Measurements from ENCODE around the gene GTF2H2C_2.
"Not testable (repeated sequence)": the region's sequence is repeated elsewhere in the genome, so short reads cannot be mapped to it uniquely, and the experiment has no call there.

Gene GTF2H2C_2

DNA sequence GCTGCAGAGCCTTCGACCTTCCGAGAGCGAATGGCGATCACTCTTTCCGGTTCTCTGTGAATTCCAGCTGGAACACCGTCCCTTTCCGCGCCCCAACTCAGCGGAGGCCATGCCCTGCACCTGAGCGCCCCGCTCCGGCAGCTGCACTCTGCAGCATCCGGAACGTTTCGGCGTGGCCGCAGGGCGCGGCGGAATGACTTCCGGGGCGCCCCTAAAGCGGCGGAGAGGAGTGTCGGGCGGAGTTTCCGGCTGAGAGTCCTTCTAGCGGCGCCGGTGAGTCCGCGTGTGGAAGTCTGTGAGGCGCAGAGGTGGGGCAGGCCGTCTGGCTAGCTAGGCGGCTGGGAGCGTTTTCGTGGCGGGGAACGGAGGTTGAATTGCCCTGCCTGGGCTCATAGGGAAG is at the start of gene GTF2H2C_2:
TSS of gene GTF2H2C_2 (plus strand) at position 252 of the 400 bp plus-strand sequence.
- FAIRE-seq: not testable (repeated sequence)

DNA sequence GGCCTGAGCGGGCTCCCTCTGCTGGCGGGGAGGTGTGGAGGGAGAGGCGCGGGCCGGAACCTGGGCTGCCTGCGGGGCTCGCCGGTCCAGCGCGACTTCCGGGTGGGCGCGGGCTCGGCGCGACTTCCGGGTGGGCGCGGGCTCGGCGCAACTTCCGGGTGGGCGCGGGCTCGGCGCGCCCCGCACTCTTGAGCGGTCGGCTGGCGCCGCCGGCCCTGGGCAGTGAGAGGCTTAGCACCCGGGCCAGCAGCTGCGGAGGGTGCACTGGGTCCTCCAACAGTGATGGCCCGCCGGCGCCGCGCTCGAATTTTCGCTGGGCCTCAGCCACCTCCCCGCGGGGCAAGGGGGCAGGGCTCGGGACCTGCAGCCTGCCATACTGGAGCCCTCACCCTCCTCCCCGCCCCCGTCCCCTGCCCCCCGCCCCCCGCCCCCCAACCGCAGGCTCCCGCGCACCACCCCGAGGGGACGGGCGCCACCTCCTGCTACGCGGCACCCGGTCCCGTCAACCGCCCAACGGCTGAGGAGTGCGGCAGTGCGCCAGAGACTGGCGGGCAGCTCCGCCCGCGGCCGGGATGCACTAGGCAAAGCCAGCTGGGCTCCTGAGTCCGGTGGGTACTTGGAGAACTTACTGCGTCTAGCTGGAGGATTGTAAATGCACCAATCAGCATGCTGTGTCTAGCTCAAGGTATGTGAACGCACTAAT is 14.0 kb upstream of the GTF2H2C_2 start:
- FAIRE-seq: not testable (repeated sequence)

DNA sequence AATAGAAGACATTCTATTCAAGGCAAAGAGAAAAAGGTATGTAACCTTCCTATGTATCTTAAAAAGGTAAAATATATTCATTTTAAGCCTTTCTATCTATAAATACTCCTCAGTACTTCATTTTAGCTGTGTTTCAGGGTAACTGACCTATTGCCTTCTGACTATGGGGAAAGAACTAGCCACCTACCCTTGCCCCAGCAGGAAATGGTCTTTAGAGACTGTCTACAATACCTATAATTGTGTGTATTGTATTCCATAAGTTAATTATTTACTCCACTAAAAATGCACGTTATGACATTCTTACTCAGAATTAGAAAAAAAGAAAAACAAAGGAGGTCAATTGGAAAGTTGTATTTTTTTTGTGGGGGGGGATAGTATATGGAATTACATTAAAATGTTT is 6.2 kb downstream of the GTF2H2C_2 start:
- FAIRE-seq: not testable (repeated sequence)

DNA sequence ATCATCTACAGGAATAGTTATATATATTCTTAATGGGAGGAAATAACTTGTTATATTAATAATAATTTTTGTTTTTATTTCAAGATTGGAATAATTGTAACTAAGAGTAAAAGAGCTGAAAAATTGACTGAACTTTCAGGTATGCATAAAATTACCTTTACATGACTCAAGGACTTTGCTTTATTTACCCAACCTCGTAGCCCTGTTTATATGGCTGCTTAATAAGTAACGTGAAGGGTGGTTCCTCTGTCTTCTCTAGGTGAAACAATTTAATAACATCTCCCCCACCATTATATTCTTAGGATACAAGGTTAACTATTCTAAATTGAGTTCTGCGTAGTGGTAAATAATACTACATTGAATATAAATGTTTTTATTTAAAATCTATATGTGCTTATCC is 8.0 kb downstream of the GTF2H2C_2 start:
- not testable (repeated sequence) for FAIRE-seq

DNA sequence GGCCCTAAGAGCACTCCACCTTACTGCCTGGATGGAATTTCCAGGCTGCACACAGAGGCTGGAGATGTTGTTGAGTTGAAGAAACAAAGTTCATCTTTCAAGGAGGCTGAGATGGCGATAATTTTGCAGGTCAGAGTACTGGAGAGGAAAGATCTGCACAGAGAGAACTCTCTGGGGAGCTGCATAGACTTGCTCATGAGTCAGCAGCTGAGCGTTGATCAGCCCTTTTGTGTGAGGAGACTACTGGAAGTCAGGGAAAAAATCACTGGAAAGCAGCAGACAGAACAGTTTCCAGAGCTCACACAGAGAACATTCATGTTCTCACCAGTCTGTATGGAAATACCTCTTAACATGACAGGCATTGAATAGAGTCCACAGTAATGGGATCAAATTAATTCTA is 23.4 kb downstream of the GTF2H2C_2 start:
- not testable (repeated sequence) for FAIRE-seq

DNA sequence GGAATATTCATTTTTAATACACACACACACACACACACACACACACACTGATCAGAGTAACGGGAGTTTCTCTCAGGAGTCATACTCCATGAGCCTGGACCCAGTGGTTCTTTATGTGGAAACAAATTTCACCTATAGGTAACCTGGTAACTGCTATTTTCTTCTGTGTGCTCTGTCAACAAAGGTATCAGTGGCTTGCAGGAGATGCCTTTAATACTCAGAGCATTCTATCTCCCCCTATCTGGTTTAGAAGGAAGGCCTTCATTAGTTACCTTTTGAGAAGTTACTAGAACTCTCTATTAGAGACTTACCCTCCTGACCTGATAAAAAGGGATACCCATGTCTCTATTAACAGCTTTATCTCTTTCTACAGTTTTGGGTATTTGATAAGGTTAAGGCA is 34.4 kb downstream of the GTF2H2C_2 start:
- FAIRE-seq: not testable (repeated sequence)

DNA sequence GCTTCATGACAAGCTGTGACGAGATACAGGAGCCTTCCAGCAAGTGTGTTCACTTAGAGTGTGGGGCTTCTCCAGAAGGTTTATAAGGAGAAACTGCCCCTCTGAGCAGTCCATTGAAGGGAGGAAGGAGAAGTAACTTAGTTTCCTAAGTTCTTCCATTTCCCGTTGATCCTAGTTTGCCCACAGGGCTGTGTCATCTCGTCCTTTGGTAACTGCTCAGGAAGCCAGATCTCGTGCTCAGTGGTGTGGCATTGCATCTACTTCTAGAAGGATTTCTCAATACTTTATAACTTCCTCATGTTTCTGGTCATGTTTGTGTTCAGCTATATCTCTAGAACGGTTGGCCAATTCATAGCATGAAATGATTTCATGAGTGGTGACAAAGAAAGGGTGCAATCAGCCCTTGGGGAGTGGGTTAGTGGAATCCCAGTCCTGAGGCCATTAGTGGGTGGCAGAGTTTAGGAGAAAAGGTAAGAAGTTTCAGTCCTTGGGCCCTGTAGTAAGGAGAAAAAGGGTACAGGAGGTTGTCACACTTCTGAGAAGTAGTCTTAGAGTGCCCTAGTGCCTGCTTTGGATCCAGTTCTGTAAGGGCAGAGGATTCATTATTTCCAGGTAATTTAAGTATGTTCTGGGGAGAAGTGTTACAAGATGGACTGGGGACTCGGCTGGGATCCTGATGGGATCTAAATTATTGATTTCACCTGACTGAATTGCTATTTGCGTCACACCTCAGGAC is 36.2 kb downstream of the GTF2H2C_2 start:
- not testable (repeated sequence) for FAIRE-seq

DNA sequence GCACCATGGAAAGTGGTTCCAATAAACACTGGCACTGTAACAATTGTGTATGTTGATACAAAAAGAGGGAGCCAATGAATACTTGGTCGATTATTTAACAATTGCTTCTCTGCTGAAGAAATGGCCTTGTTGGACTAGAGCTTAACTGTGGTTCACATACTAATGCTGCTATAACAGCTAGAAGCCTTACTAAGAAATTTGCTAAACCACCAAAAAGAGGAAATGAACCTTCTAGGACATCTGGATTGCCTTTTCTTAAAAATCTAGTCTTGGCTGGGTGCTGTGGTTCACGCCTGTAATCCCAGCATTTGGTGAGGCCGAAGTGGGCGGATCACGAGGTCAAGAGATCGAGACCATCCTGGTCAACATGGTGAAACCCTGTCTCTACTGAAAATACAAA is 41.9 kb downstream of the GTF2H2C_2 start:
- not testable (repeated sequence) for FAIRE-seq

DNA sequence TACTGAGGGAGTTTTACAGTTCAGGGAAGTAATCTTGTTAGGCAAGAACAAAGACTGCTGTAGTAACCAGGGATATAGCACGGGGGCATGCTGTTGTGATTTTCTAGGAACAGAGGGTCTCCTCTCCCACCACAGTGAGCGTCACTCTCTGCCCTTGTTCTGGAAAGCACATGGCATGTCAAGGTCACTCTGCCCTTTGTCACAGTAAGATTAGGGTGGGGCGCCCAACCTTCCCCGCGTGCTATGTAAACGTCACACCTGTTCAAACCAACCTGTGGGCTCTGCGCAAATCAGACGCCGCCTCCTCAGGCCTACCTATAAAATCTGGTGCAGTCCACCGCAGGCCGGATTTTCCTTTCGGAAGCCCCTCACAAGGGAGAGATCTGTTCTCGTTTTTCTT is 44.0 kb downstream of the GTF2H2C_2 start:
- not testable (repeated sequence) for FAIRE-seq

DNA sequence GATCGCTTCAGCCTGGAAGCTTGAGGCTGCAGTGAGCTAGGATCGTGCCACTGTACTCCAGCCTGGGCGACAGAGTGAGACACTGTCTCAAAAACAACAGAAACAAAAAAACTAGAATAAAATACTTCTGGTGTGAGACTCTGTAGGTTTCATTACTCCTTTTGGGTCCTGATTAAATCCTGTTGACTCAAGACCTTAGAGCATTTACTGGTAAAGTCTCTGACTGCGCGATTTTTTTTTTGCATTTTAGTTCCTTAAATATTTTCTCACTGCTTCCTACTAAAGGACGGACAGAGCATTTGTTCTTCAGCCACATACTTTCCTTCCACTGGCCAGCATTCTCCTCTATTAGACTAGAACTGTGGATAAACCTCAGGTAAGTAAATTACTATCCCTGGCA is 46.8 kb downstream of the GTF2H2C_2 start:
- not testable (repeated sequence) for FAIRE-seq

DNA sequence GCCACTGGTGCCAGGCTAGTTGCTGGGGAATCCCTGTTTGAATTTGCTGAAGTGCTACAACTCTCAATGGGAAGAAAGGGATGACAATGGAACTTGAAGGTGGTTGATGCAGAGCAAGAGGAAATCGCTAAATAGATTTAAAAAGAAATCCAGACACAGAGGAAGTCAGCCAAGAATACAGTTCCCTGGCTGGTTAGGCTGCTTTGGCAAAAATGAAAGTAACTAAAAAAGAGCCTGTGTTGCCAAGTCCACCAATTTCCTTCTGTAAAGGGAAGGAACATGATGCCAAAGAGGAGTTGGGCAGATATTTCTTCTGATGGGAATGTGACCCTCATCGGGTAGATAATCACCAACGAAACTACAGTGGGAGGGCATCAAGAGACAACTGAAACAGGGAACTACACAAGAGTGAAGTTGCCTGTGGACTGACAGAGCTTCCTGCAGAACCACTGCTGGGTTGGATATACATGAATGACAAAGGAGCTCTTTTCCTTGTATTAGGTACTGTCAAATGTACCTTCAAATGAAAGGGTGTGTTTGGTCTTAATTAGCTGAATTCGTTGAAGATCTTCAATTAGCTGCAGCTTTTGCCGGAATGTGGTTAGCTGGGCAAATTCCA is 49.0 kb downstream of the GTF2H2C_2 start:
- not testable (repeated sequence) for FAIRE-seq

DNA sequence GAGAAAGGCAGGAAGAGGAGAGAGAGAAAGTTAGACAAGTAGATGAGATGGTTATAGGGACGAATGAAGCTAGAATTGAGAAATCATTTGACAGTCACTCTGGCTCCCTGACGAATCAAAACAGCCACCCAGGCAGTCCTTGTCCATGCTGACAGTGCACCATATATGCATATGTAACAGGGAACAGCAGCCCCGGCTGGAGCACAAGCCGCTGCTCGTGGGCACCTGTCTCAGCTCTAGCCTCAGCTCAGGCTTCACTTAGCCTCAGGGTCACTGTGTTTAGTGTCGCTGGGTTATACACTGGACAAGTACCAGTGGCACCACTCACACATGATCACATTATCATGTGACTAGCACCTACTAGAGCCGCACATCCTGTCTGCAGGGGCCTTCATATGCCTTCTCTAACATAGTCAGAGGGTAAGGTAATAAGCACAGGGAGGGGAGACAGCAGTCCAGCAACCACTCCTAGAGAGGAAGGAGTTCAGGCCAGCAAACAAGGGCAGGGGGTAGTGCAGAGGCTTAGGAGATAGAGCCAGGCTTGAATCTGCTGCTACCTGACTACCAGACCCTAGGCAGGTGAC is 54.9 kb downstream of the GTF2H2C_2 start:
- FAIRE-seq: not testable (repeated sequence)
